HG03460 (cell line): ENCODE results near the gene TECRL.

Experiments used
- ATAC-seq: cut with Tn5 transposase; IDR thresholded peaks from one replicate; pipeline ENCODE4 v1.9.1; 2021; ENCODE audit not compliant: unreplicated experiment

TECRL gene

GRCh38 chr4:64330143-64330542 is 79.1 kb downstream of the TECRL start:
- no peak for ATAC-seq

- no peak for ATAC-seq
Observed at GRCh38 chr4:64327237-64327636, 82.0 kb downstream of the TECRL start.

GRCh38 chr4:64326507-64326906 is 82.7 kb downstream of the TECRL start:
- ATAC-seq, result no peak

GRCh38 chr4:64306255-64306565 is 103.0 kb downstream of the TECRL start:
- ATAC-seq, result no peak

- ATAC-seq, result peak; percentile 52
Observed at GRCh38 chr4:64305565-64306254, 103.5 kb downstream of the TECRL start.

- no peak for ATAC-seq
Observed at GRCh38 chr4:64272432-64272831, 136.8 kb downstream of the TECRL start.

- ATAC-seq, result no peak
Observed at GRCh38 chr4:64271601-64272081, 137.6 kb downstream of the TECRL start.

GRCh38 chr4:64266669-64267068 is 142.6 kb downstream of the TECRL start:
- no peak for ATAC-seq

- no peak for ATAC-seq
Observed at GRCh38 chr4:64266263-64266662, 143.0 kb downstream of the TECRL start.

- no peak for ATAC-seq
Observed at GRCh38 chr4:64251781-64252180, 157.5 kb downstream of the TECRL start.

GRCh38 chr4:64250488-64250887 is 158.8 kb downstream of the TECRL start:
- ATAC-seq, result no peak

- no peak for ATAC-seq
Observed at GRCh38 chr4:64250061-64250460, 159.2 kb downstream of the TECRL start.

- ATAC-seq, result no peak
Observed at GRCh38 chr4:64248186-64248585, 161.1 kb downstream of the TECRL start.

- ATAC-seq, result no peak
Observed at GRCh38 chr4:64230709-64231310, 178.4 kb downstream of the TECRL start.
